Muscle of leg (tissue), 11 donors: ENCODE measurements around the gene HGS. TPM values are rescaled to one million over a fixed set of nuclear protein-coding genes. Genes with fewer than 3 reads are reported as not detected.

Experiments used
- DNase-seq: peaks from one replicate; pipeline ENCODE4 v3.0.0; 2013
- H3K27ac ChIP-seq: one replicate; pipeline ENCODE4 v1.5.1; 2013; ENCODE audit warnings: mild to moderate bottlenecking, low read length, control low read depth
- H3K27me3 ChIP-seq: one replicate; pipeline ENCODE4 v1.6.1; 2013; ENCODE audit warnings: low read length; ENCODE audit not compliant: control insufficient read depth, insufficient read depth
- H3K36me3 ChIP-seq: one replicate; pipeline ENCODE4 v1.6.1; 2013; ENCODE audit warnings: low read length; ENCODE audit not compliant: control insufficient read depth, insufficient read depth
- H3K4me1 ChIP-seq: one replicate; pipeline ENCODE4 v1.6.1; 2013; ENCODE audit warnings: low read length; ENCODE audit not compliant: control insufficient read depth, insufficient read depth
- H3K4me3 ChIP-seq: one replicate; pipeline ENCODE4 v1.5.1; 2013; ENCODE audit warnings: low read length, control low read depth
- H3K9me3 ChIP-seq: replicated peaks from 2 replicates; pipeline ENCODE4 v1.6.1; 2013; ENCODE audit warnings: low read depth, low read length; ENCODE audit not compliant: control insufficient read depth
- WGBS: methylation state at CpG from one replicate; pipeline ENCODE4 v1.1.5; 2013; ENCODE audit warnings: missing lambda C conversion rate; ENCODE audit not compliant: insufficient coverage; 5-methylcytosine and 5-hydroxymethylcytosine counted together
- polyA plus RNA-seq, 8 donors: library from polyadenylated mRNA; unstranded; fragments of 120-200 nt; gene quantifications; one replicate each; pipeline versions ENCODE4 v1.2.1 to v1.2.3, GENCODE V29; 2013; ENCODE audit warnings: inconsistent platforms in 1 of 8, low replicate concordance in 1 of 8; ENCODE audit not compliant: insufficient read length in 8 of 8, insufficient read depth in 1 of 8
- total RNA-seq: library from RNA; stranded (reverse); fragments of 120-200 nt; gene quantifications from one replicate; pipeline ENCODE4 v1.2.4, GENCODE V29; 2013

The HGS gene
- total and polyA plus RNA-seq, 9 donors = 32.0 to 64.8 (median 47.4) TPM

GRCh38 chr17:81682565-81683207, 1.1 kb upstream of the HGS start:
- Histone ChIP-seq H3K4me1 (peaks cover 26% of the 10 kb centered on the region), H3K27me3 (no peaks in the 10 kb centered on the region), H3K4me3 (peak overlapping the region; percentile 76), H3K27ac (no peak overlapping the region), H3K36me3 (peaks cover 34% of the 10 kb centered on the region), H3K9me3 (no peaks in the 10 kb centered on the region)
- 37% methylated on average over 16 of the region's 19 CpGs for whole genome bisulfite sequencing
- DNase-seq = no peak

GRCh38 chr17:81683208-81683583, 615 bp upstream of the HGS start:
- Histone ChIP-seq H3K9me3 (no peaks in the 10 kb centered on the region), H3K4me1 (peaks cover 26% of the 10 kb centered on the region), H3K27me3 (no peaks in the 10 kb centered on the region), H3K27ac (peak overlapping the region; percentile 32), H3K4me3 (peak overlapping the region; percentile 76), H3K36me3 (peaks cover 39% of the 10 kb centered on the region)
- WGBS = 0% methylated on average over 37 of the region's 37 CpGs
- DNase-seq = no peak

DNA sequence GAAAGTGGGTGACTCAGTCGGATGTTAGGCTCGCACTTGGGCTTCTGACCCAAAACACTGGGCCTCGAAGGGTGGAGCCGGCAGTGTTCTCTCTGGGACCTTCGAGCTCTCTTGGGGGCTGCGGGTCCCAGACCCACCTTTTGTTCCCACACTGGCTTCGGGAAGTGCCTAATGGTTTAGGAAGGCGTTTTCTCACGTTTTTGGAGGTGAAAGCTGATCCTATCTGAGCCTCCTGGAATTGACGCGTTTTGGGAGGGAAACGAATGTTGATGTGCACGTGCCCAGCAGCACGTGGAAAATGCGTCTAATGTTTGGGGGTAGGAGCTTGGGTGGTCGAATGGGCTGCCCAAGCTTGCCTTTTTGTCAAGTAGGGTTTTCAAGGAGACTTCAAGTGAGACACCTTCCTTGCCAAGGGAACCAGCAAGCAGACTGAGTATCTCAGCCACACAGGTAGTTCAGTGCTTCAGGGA, 666 bp downstream of the HGS start:
- peaks cover 26% of the 10 kb centered on the region for H3K4me1 ChIP-seq
- H3K27ac ChIP-seq = peak overlapping the region; percentile 13
- H3K9me3 ChIP-seq = no peaks in the 10 kb centered on the region
- no peak for DNase-seq
- H3K36me3 ChIP-seq = peaks cover 52% of the 10 kb centered on the region
- H3K27me3 ChIP-seq = no peaks in the 10 kb centered on the region
- WGBS = 4% methylated on average over 16 of the region's 16 CpGs
- H3K4me3 ChIP-seq = peak overlapping the region; percentile 76

DNA sequence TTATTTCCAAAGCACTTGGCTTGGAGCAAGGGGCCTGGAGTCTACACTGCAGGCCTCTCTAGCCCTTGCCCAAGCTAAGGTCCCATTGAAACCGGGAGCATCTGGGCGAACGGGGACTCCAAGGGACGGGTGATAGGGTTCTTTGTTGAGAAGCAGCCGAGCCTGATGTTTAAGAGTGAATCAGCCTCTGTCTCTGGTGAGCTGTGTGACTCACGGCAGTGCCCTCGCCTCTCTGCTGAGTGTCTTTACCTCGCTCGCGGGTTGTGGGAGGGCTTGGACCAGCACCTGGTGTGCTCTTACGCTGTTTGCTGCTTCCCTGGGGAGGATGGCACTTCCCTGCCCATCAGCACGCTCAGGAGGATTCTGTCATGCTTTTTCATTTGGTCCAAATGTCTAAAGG, 1.3 kb downstream of the HGS start:
- peaks cover 58% of the 10 kb centered on the region for H3K36me3 ChIP-seq
- peaks cover 26% of the 10 kb centered on the region for H3K4me1 ChIP-seq
- no peaks in the 10 kb centered on the region for H3K9me3 ChIP-seq
- no peak for DNase-seq
- H3K4me3 ChIP-seq = peak overlapping the region; percentile 76
- no peak overlapping the region for H3K27ac ChIP-seq
- no peaks in the 10 kb centered on the region for H3K27me3 ChIP-seq
- WGBS = 84% methylated on average over 11 of the region's 12 CpGs

- Histone ChIP-seq H3K36me3 (peaks cover 63% of the 10 kb centered on the region), H3K4me1 (peaks cover 26% of the 10 kb centered on the region), H3K4me3 (no peak overlapping the region)
Observed at GRCh38 chr17:81686614-81687013, 2.8 kb downstream of the HGS start.

GRCh38 chr17:81687770-81688541, 4.1 kb downstream of the HGS start:
- no peak for DNase-seq
- Histone ChIP-seq H3K27ac (no peak overlapping the region), H3K27me3 (no peaks in the 10 kb centered on the region), H3K9me3 (no peaks in the 10 kb centered on the region), H3K4me3 (no peak overlapping the region), H3K36me3 (peaks cover 76% of the 10 kb centered on the region), H3K4me1 (peaks cover 14% of the 10 kb centered on the region)
- 90% methylated on average over 40 of the region's 41 CpGs for WGBS

More at GRCh38 chr17:81686614-81687013, 2.8 kb downstream of the HGS start:
- 92% methylated on average over 20 of the region's 20 CpGs for WGBS
- DNase-seq = no peak
- H3K27ac ChIP-seq = no peak overlapping the region
- no peaks in the 10 kb centered on the region for H3K27me3 ChIP-seq
- H3K9me3 ChIP-seq = no peaks in the 10 kb centered on the region

DNA sequence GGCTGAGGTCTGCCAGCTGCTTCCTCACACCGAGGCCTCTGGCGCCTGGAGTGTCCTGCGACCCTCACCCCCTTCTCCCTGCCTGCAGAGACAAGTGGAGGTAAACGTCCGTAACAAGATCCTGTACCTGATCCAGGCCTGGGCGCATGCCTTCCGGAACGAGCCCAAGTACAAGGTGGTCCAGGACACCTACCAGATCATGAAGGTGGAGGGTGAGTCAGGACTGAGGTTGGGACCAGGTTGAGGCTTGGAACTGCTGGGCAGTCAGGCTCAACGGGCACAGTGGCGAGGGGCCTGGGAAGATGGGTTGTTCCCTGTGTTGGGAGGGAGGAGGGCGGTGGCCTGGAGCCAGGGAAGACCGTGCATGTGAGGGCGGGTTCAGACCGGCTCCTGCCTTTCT, 4.8 kb downstream of the HGS start:
- WGBS = 85% methylated on average over 14 of the region's 14 CpGs
- Histone ChIP-seq H3K27me3 (no peaks in the 10 kb centered on the region), H3K36me3 (peaks cover 82% of the 10 kb centered on the region), H3K4me3 (no peak overlapping the region), H3K4me1 (peaks cover 14% of the 10 kb centered on the region), H3K27ac (no peak overlapping the region), H3K9me3 (no peaks in the 10 kb centered on the region)
- DNase-seq = no peak

- 89% methylated on average over 16 of the region's 18 CpGs for WGBS
- Histone ChIP-seq H3K27ac (no peak overlapping the region), H3K27me3 (no peaks in the 10 kb centered on the region), H3K4me3 (no peak overlapping the region), H3K4me1 (peaks cover 6% of the 10 kb centered on the region), H3K9me3 (no peaks in the 10 kb centered on the region), H3K36me3 (peaks cover 97% of the 10 kb centered on the region)
- no peak for DNase-seq
Observed at GRCh38 chr17:81690066-81690465, 6.3 kb downstream of the HGS start.

GRCh38 chr17:81690549-81690948, 6.7 kb downstream of the HGS start:
- H3K4me3 ChIP-seq = no peak overlapping the region
- H3K27me3 ChIP-seq = no peaks in the 10 kb centered on the region
- 82% methylated on average over 17 of the region's 17 CpGs for WGBS
- peaks cover 97% of the 10 kb centered on the region for H3K36me3 ChIP-seq
- H3K9me3 ChIP-seq = no peaks in the 10 kb centered on the region
- DNase-seq = no peak
- no peak overlapping the region for H3K27ac ChIP-seq
- H3K4me1 ChIP-seq = peaks cover under 1% of the 10 kb centered on the region

GRCh38 chr17:81691196-81691595, 7.4 kb downstream of the HGS start:
- WGBS = 92% methylated on average over 17 of the region's 18 CpGs
- no peak for DNase-seq
- Histone ChIP-seq H3K9me3 (no peaks in the 10 kb centered on the region), H3K36me3 (peaks cover 98% of the 10 kb centered on the region), H3K4me1 (no peaks in the 10 kb centered on the region), H3K4me3 (no peak overlapping the region), H3K27me3 (no peaks in the 10 kb centered on the region), H3K27ac (no peak overlapping the region)
